Measurements from ENCODE around the gene MEX3B.

The MEX3B gene

DNA sequence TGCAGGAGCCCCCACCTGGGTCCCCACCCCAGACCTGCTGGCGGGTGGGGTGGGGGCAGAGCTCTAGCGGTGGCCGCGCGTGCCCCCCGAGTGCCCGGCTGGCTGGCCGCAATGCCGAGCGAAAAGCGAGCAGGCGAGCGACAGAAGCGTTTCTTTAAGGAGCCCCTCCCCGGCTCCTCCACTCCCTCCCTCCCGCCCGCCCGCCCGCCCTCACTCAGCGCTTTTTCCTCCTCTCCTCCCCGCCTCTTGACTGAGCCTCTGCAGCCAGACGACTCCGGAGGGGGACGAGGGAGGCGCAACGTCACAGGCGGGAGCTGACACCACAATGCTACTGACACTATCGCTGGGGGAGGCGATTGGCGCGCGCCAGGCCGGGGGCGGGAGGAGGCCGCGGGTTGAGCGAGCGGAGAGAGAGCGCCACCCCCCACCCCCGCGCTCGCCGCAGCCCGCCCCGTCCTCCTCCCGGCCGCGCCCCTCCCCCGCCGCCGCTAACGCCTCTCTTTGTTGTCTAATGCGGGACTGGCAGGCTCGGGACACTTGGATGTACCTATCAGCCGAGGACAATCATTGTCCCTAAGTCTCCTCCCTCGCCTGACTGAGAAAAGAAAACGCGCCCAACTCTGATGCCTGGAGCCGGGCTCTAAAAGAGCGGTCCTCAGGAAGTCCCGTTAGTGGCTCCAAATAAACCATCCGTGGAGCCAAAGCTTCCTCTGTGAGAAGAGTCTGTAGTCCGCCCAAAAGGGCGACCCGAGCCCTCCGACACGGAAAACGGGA lies at the start of gene MEX3B:
MEX3B (minus strand) TSS at position 127 of the 774 bp plus-strand sequence. CDS start 313 bp downstream, outside the sequence.
- DNase-seq: peak; percentile 94

GRCh38 chr15:82093774-82094211 lies 48.0 kb upstream of the MEX3B start:
- no peak for DNase-seq

DNA sequence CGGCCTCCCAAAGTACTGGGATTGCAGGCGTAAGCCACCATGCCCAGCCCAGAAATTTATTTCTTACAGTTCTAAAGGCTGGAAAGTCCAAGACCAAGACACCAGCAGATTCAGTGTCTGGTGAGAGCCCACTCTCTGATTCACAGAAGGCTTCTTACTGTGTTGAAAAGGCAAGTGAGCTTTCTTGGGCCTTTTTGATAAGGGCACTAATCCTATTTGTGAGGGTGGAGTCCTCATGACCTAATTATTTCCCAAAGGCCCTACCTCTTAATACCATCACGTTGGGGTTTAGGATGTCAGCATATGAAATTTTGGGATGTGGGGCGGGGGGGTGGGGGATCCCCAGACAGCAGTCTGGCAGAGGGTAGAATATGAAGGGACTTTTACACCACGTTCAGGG lies 47.5 kb upstream of the MEX3B start:
- DNase-seq: no peak

- DNase-seq: no peak
Observed at GRCh38 chr15:82091636-82092140, 45.9 kb upstream of the MEX3B start.

GRCh38 chr15:82086243-82086995 lies 40.6 kb upstream of the MEX3B start:
- no peak for DNase-seq

GRCh38 chr15:82081914-82082762 lies 36.3 kb upstream of the MEX3B start:
- DNase-seq: no peak

- DNase-seq: no peak
Observed at GRCh38 chr15:82080774-82081173, 35.0 kb upstream of the MEX3B start.

GRCh38 chr15:82079736-82080135 lies 33.9 kb upstream of the MEX3B start:
- DNase-seq: no peak

DNA sequence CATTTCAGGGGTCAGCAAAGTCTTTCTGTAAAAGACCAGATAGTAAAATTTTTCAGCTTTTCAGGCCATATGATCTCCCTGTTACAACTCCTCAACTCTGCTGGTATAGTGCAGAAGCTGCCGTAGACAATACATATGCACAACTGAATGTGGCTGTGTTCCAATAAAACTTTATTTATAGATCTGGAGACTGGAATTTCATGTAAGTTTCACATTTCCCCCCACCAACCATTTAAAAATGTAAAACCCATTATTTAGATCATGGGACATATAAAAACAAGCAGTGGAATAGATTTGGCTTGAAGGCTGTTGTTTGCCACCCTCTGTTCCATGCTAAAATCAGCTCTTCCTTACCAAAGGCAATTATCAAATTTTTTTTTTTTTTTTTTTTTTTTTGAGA lies 28.8 kb upstream of the MEX3B start:
- no peak for DNase-seq

DNA sequence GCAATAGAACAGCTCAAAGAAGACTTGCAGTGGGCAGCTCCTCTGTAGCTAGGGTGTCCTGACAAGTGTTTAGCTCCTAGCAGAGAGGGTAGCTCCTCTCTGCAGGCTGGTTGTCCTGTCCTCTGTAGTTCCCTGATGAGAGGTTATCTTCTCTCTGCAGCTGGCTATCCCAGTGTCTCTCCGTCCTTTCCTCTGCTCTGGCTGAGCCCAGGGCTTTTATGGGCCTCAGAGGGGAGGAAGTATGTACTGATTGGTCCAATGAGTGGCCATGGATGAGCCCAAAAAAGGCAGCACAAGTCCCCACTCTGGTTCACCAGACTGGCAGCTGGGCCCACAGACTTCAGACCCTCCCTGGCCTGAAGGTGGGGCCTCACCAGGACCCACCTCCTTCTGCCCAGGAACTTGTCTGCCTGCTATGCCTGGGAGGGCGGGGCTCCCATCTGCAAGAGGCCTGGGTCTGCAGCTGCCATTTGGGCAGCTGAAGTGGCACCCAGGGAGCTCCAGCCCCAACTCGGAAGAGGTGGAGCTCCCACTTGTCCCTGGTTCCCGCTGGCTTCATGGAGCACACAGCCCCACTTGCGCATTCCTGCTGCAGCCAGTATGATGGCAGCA lies 27.2 kb upstream of the MEX3B start:
- no peak for DNase-seq

- no peak for DNase-seq
Observed at GRCh38 chr15:82066455-82066854, 20.6 kb upstream of the MEX3B start.

GRCh38 chr15:82064824-82065223 lies 19.0 kb upstream of the MEX3B start:
- no peak for DNase-seq

GRCh38 chr15:82062479-82063454 lies 16.9 kb upstream of the MEX3B start:
- no peak for DNase-seq

DNA sequence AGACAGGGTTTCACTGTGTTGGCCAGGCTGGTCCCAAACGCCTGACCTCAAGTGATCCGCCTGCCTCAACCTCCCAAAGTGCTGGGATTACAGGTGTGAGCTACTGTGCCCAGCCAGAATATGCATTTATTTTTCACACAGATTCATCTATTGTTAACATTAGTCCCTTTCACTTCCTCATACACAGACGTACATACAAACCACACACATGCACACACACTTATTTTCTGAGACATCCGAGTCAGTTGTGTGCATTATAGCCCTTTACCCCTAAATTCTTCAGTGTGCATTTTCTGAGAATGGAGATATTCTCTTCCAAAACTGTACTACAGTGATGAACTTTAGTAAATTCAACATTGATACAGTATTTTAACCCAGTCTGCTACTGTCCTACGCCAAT lies 15.0 kb upstream of the MEX3B start:
- no peak for DNase-seq

DNA sequence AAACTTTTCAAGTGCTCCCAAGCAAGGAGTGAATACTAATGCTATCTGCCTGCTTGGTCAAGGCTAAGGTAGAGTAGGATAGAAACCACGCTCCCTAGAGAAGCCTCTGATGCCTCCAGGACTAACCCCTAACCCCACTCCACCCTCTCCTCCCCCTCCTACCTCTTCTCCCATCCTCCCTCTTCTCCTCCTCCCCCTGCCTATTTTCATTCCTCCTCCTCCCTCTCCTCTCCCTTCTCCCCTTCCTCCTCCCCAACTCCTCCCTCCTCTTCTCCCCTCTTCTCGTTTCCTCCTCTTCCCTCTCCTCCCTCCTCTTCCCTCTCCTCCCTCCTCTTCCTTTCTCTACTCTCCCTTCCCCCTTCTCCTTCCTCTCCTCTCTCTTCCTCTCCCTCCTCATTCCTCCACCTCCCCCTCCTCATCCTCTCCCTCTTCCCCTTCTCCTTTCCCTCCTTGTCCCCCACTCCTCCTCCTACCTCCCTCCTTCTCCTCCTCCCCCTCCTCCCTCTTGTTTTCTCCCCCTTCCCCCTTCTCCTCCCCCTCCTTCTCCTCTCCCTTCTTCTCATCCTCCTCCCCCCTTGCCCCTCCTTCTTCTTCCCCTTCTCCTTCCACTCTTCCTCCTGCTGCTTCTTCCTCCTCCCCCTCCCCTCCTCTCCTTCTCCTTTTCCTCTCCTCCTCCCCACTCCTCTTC lies 12.8 kb upstream of the MEX3B start:
- DNase-seq: no peak

GRCh38 chr15:82058026-82058425 lies 12.2 kb upstream of the MEX3B start:
- DNase-seq: no peak

GRCh38 chr15:82056958-82057823 lies 11.4 kb upstream of the MEX3B start:
- DNase-seq: no peak

GRCh38 chr15:82052751-82053150 lies 6.9 kb upstream of the MEX3B start:
- DNase-seq: no peak

GRCh38 chr15:82051664-82052063 lies 5.8 kb upstream of the MEX3B start:
- DNase-seq: no peak

DNA sequence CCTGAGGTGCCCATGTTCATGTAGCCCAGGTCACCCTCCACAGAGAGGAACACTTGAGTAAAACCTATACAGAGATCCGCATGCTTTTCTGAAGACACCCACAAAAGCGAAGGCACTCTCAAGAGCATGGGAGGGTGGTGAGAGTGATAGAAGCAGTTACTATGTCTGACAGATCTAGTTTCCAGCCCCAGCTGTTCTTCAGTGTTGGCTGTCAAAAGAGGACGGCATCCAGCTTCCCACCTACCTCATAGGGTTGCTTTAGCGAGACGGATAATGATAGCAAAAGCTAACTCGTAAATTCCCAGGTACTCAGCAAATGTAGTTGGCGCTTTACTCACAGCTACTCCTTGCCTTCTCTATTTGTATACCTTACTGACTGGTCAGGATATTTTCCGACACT lies 3.0 kb upstream of the MEX3B start:
- DNase-seq: no peak

All from SHP77 treated with DMSO at 0.1 percent for 48 hours (cell line).